Sigmoid colon (tissue), 3 donors: ENCODE measurements around the gene CPLX3.

Experiments
- POLR2A ChIP-seq, 2 donors: fragments of 450-650 bp; IDR thresholded peaks; one replicate each; pipeline ENCODE4 v1.6.1; 2016; ENCODE audit warnings: antibody characterized with exemption in 2 of 2, mild to moderate bottlenecking in 2 of 2, moderate library complexity in 2 of 2
- TF ChIP-seq, protein P1 (sequence below), 4 experiments: fragments of 450-650 bp in 3 of 4; fragments of 200-600 bp in 1 of 4; IDR thresholded peaks; one replicate each; pipeline ENCODE4 v1.5.1; 2016 to 2019; ENCODE audit warnings: antibody characterized with exemption in 4 of 4, mild to moderate bottlenecking in 3 of 4, moderate library complexity in 2 of 4

DNA sequence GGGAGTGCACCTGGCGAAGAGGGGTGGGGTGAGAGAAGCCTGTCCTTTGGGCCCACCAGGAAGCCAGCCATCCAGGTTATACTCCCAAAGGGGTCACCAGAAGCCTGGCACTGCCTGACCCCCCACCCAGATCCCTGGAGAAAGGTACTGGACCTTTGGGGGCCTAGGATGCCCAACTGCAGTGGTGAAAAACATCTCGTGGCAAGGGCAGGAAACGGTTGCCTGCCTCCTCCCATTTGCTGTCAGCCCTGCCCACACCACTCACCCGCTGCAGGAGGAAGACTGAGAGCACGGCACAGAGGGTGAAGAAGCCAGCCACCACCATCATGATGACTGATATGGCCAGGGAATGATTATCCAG lies 18.8 kb downstream of the CPLX3 start:
- TF ChIP-seq, protein P1, sequence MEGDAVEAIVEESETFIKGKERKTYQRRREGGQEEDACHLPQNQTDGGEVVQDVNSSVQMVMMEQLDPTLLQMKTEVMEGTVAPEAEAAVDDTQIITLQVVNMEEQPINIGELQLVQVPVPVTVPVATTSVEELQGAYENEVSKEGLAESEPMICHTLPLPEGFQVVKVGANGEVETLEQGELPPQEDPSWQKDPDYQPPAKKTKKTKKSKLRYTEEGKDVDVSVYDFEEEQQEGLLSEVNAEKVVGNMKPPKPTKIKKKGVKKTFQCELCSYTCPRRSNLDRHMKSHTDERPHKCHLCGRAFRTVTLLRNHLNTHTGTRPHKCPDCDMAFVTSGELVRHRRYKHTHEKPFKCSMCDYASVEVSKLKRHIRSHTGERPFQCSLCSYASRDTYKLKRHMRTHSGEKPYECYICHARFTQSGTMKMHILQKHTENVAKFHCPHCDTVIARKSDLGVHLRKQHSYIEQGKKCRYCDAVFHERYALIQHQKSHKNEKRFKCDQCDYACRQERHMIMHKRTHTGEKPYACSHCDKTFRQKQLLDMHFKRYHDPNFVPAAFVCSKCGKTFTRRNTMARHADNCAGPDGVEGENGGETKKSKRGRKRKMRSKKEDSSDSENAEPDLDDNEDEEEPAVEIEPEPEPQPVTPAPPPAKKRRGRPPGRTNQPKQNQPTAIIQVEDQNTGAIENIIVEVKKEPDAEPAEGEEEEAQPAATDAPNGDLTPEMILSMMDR (IDR thresholded peaks at IDR 0.05) = no peak
- no peak for TF ChIP-seq POLR2A (IDR thresholded peaks at IDR 0.05)
